ENCODE measurements around the gene TRPM7. TPM values are rescaled to one million over a fixed set of nuclear protein-coding genes. Genes with fewer than 3 reads are reported as not detected.
A peak's percentile ranks its signal among the peaks of the same experiment; 100 is the strongest.

Gene TRPM7
- total and polyA plus RNA-seq, 9 of the 15 experiments (the other 6 are each of a cell fraction or from before 2014, with no cell fraction given) = 12.3 to 59.2 (median 31.5) TPM

DNA sequence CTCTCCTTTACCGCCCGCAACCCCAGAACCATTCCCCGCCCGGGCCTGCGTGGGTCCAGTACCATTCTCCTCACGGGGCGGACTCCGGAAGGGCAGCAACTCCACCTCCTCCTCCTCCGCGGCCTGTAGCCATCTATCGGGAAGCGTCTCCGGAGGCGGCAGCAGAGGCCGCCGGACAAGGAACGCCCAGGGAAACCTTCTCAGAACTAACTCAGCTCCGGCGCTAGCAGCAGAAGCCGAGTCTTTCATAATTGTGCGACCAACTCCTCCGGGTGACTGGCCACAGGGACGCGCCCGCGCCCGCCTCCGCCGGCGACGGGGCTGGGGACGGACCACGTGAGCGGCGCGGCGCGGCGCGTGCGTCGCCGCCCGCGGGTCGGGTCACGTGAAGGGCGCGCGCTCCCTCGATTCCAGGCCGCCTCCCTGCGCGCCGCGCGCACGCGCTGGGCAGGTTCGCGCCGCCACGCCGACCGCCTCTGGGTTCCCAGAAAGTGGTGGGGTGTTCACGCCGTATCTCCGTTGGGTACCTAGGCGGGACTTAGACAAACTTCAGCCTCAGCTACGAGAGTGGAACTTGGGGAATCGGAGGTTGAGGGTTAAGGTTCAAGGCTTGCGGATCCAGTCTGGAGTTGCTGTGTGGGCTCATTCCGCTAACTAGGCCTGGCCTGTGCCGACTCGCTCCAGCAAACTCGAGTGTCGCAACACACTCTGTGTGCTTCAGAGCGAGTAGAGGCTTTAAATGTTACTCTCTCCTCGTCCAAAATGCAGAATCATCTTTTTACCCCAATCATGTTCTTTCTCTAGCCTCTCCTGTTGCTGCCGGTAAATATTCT lies at the start of gene TRPM7 (continued):
- TF ChIP-seq, protein P1, sequence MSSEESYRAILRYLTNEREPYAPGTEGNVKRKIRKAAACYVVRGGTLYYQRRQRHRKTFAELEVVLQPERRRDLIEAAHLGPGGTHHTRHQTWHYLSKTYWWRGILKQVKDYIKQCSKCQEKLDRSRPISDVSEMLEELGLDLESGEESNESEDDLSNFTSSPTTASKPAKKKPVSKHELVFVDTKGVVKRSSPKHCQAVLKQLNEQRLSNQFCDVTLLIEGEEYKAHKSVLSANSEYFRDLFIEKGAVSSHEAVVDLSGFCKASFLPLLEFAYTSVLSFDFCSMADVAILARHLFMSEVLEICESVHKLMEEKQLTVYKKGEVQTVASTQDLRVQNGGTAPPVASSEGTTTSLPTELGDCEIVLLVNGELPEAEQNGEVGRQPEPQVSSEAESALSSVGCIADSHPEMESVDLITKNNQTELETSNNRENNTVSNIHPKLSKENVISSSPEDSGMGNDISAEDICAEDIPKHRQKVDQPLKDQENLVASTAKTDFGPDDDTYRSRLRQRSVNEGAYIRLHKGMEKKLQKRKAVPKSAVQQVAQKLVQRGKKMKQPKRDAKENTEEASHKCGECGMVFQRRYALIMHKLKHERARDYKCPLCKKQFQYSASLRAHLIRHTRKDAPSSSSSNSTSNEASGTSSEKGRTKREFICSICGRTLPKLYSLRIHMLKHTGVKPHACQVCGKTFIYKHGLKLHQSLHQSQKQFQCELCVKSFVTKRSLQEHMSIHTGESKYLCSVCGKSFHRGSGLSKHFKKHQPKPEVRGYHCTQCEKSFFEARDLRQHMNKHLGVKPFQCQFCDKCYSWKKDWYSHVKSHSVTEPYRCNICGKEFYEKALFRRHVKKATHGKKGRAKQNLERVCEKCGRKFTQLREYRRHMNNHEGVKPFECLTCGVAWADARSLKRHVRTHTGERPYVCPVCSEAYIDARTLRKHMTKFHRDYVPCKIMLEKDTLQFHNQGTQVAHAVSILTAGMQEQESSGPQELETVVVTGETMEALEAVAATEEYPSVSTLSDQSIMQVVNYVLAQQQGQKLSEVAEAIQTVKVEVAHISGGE (CRISPR knock-in tag; IDR thresholded peaks at IDR 0.05) = peak in 2 of 3 experiments; percentile 5 to 84; a peak in 2 of 6 replicates
- TF ChIP-seq ZNF707 (CRISPR knock-in tag; conservative IDR thresholded peaks at IDR 0.05) = no peak
- TF ChIP-seq, protein P2, sequence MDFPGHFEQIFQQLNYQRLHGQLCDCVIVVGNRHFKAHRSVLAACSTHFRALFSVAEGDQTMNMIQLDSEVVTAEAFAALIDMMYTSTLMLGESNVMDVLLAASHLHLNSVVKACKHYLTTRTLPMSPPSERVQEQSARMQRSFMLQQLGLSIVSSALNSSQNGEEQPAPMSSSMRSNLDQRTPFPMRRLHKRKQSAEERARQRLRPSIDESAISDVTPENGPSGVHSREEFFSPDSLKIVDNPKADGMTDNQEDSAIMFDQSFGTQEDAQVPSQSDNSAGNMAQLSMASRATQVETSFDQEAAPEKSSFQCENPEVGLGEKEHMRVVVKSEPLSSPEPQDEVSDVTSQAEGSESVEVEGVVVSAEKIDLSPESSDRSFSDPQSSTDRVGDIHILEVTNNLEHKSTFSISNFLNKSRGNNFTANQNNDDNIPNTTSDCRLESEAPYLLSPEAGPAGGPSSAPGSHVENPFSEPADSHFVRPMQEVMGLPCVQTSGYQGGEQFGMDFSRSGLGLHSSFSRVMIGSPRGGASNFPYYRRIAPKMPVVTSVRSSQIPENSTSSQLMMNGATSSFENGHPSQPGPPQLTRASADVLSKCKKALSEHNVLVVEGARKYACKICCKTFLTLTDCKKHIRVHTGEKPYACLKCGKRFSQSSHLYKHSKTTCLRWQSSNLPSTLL (IDR thresholded peaks at IDR 0.05) = no peak
- TF ChIP-seq POLR2AphosphoS5 (IDR thresholded peaks at IDR 0.05; ENCODE audit: control insufficient read depth, insufficient read depth, low read depth, low read length) = peak; percentile 81
- TF ChIP-seq RB1 (IDR thresholded peaks at IDR 0.05; ENCODE audit: low read depth) = peak; percentile 98
- no peak for TF ChIP-seq ZNF699 (CRISPR knock-in tag; IDR thresholded peaks at IDR 0.05; ENCODE audit: insufficient replicate concordance)
- no peak for TF ChIP-seq ZNF133 (CRISPR knock-in tag; IDR thresholded peaks at IDR 0.05)
- peak; percentile 99 for TF ChIP-seq ZFX (CRISPR knock-in tag; IDR thresholded peaks at IDR 0.05)
- TF ChIP-seq RAD51 (IDR thresholded peaks at IDR 0.05; ENCODE audit: borderline replicate concordance, low read depth) = peak; percentile 60
- TF ChIP-seq, protein P3, sequence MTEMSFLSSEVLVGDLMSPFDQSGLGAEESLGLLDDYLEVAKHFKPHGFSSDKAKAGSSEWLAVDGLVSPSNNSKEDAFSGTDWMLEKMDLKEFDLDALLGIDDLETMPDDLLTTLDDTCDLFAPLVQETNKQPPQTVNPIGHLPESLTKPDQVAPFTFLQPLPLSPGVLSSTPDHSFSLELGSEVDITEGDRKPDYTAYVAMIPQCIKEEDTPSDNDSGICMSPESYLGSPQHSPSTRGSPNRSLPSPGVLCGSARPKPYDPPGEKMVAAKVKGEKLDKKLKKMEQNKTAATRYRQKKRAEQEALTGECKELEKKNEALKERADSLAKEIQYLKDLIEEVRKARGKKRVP (CRISPR knock-in tag; IDR thresholded peaks at IDR 0.05) = 0 out of 2 replicates have a peak, but pooled peaks have one; percentile 28
- TF ChIP-seq MAFK (IDR thresholded peaks at IDR 0.05; ENCODE audit: low read length) = 0 out of 2 replicates have a peak, but pooled peaks have one; percentile 6
- TF ChIP-seq HNRNPL (IDR thresholded peaks at IDR 0.05; ENCODE audit: low read depth, low read length) = no peak
- no peak; the same call in 1 of the 2 replicates for TF ChIP-seq ZZZ3 (IDR thresholded peaks at IDR 0.05)
- TF ChIP-seq DMBX1 (CRISPR knock-in tag; IDR thresholded peaks at IDR 0.05; ENCODE audit: borderline replicate concordance) = peak; percentile 69; the same call in 1 of the 2 replicates
- TF ChIP-seq, protein P4, sequence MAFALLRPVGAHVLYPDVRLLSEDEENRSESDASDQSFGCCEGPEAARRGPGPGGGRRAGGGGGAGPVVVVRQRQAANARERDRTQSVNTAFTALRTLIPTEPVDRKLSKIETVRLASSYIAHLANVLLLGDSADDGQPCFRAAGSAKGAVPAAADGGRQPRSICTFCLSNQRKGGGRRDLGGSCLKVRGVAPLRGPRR (CRISPR knock-in tag; IDR thresholded peaks at IDR 0.05) = no peak
- no peak for TF ChIP-seq PHTF2 (CRISPR knock-in tag; IDR thresholded peaks at IDR 0.05)
- TF ChIP-seq, protein P5, sequence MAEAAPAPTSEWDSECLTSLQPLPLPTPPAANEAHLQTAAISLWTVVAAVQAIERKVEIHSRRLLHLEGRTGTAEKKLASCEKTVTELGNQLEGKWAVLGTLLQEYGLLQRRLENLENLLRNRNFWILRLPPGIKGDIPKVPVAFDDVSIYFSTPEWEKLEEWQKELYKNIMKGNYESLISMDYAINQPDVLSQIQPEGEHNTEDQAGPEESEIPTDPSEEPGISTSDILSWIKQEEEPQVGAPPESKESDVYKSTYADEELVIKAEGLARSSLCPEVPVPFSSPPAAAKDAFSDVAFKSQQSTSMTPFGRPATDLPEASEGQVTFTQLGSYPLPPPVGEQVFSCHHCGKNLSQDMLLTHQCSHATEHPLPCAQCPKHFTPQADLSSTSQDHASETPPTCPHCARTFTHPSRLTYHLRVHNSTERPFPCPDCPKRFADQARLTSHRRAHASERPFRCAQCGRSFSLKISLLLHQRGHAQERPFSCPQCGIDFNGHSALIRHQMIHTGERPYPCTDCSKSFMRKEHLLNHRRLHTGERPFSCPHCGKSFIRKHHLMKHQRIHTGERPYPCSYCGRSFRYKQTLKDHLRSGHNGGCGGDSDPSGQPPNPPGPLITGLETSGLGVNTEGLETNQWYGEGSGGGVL (CRISPR knock-in tag; IDR thresholded peaks at IDR 0.05) = no peak
